NOMO-1 (cell line): Measurements from ENCODE around the gene FAM228A.

Experiments
- DNase-seq, 2 experiments: peaks; one replicate each; lab custom pipeline; 2025; ENCODE audit not compliant: unreplicated experiment in 2 of 2; lab: John Stamatoyannopoulos, UW

FAM228A gene

GRCh38 chr2:24222946-24223345, 48.1 kb downstream of the FAM228A start:
- DNase-seq = no peak

GRCh38 chr2:24225499-24226242, 50.8 kb downstream of the FAM228A start:
- DNase-seq = no peak

- DNase-seq = no peak
Observed at GRCh38 chr2:24228470-24228869, 53.6 kb downstream of the FAM228A start.

GRCh38 chr2:24231461-24231881, 56.6 kb downstream of the FAM228A start:
- DNase-seq = no peak

GRCh38 chr2:24233321-24233720, 58.5 kb downstream of the FAM228A start:
- DNase-seq = no peak

GRCh38 chr2:24237313-24237712, 62.5 kb downstream of the FAM228A start:
- no peak for DNase-seq

- no peak for DNase-seq
Observed at GRCh38 chr2:24238158-24238557, 63.3 kb downstream of the FAM228A start.

- DNase-seq = peak in 1 of 2 experiments; percentile 20
Observed at GRCh38 chr2:24239553-24239952, 64.7 kb downstream of the FAM228A start.
